H9 (cell line): ENCODE data around the gene ARHGEF6. TPM values are rescaled to one million over a fixed set of nuclear protein-coding genes. Genes with fewer than 3 reads are reported as not detected.

ENCODE experiments used
- DNase-seq: peaks from one replicate; pipeline ENCODE4 v3.0.0-alpha.2; 2017
- H2AFZ ChIP-seq: one replicate; pipeline ENCODE4 v1.6.1; 2013; ENCODE audit warnings: mild to moderate bottlenecking, low read length, control low read depth, moderate library complexity
- H2AK5ac ChIP-seq: 2 replicates; pipeline ENCODE4 v1.6.1; 2013; ENCODE audit warnings: low read length, control low read depth, mixed read lengths; ENCODE audit not compliant: insufficient read length
- H2BK120ac ChIP-seq: one replicate; pipeline ENCODE4 v1.6.1; 2013; ENCODE audit warnings: low read depth, mild to moderate bottlenecking, low read length, control low read depth, inconsistent platforms; ENCODE audit not compliant: poor library complexity, severe bottlenecking
- H2BK12ac ChIP-seq: 2 replicates; pipeline ENCODE4 v1.6.1; 2013; ENCODE audit warnings: low read length, control low read depth, mixed read lengths, low read depth; ENCODE audit not compliant: insufficient read length
- H2BK15ac ChIP-seq: 2 replicates; pipeline ENCODE4 v1.6.1; 2013; ENCODE audit warnings: low read depth, low read length, control low read depth
- H2BK20ac ChIP-seq: one replicate; pipeline ENCODE4 v1.6.1; 2013; ENCODE audit warnings: low read depth, mild to moderate bottlenecking, low read length, control low read depth, inconsistent platforms; ENCODE audit not compliant: poor library complexity, severe bottlenecking
- H2BK5ac ChIP-seq: 2 replicates; pipeline ENCODE4 v1.6.1; 2013; ENCODE audit warnings: low read length, control low read depth, mixed read lengths; ENCODE audit not compliant: insufficient read length
- H3K14ac ChIP-seq: 2 replicates; pipeline ENCODE4 v1.6.1; 2013; ENCODE audit warnings: low read length, control low read depth; ENCODE audit not compliant: insufficient read depth
- H3K18ac ChIP-seq: 2 replicates; pipeline ENCODE4 v1.6.1; 2013; ENCODE audit warnings: low read depth, mild to moderate bottlenecking, mixed read lengths, low read length, control low read depth; ENCODE audit not compliant: insufficient read length
- H3K23ac ChIP-seq: 2 replicates; pipeline ENCODE4 v1.6.1; 2013; ENCODE audit warnings: low read length, control low read depth, mixed read lengths, low read depth; ENCODE audit not compliant: insufficient read length
- H3K23me2 ChIP-seq: 2 replicates; pipeline ENCODE4 v1.6.1; 2013; ENCODE audit warnings: low read depth, mild to moderate bottlenecking, mixed read lengths, low read length, control low read depth; ENCODE audit not compliant: insufficient read length, poor library complexity, severe bottlenecking
- H3K27ac ChIP-seq: 2 replicates; pipeline ENCODE4 v1.5.1; 2013; ENCODE audit warnings: low read length, control low read depth, mixed read lengths, low read depth; ENCODE audit not compliant: insufficient read length
- H3K27me3 ChIP-seq: 2 replicates; pipeline ENCODE4 v1.6.1; 2013; ENCODE audit warnings: low read length, control low read depth, inconsistent platforms; ENCODE audit not compliant: insufficient read depth
- H3K4ac ChIP-seq: 2 replicates; pipeline ENCODE4 v1.6.1; 2013; ENCODE audit warnings: low read depth, mild to moderate bottlenecking, control low read depth, inconsistent platforms, low read length, moderate library complexity
- H3K4me1 ChIP-seq: 2 replicates; pipeline ENCODE4 v1.6.1; 2013; ENCODE audit warnings: low read length, control low read depth, inconsistent platforms; ENCODE audit not compliant: insufficient read depth
- H3K4me2 ChIP-seq: 2 replicates; pipeline ENCODE4 v1.6.1; 2013; ENCODE audit warnings: low read length, control low read depth, mixed read lengths; ENCODE audit not compliant: insufficient read length, insufficient read depth
- H3K56ac ChIP-seq: 2 replicates; pipeline ENCODE4 v1.6.1; 2013; ENCODE audit warnings: low read depth, mild to moderate bottlenecking, mixed read lengths, low read length, control low read depth; ENCODE audit not compliant: insufficient read length
- H3K79me1 ChIP-seq: 2 replicates; pipeline ENCODE4 v1.6.1; 2013; ENCODE audit warnings: low read depth, mild to moderate bottlenecking, moderate library complexity, low read length, control low read depth, inconsistent platforms; ENCODE audit not compliant: insufficient read depth, poor library complexity, severe bottlenecking
- H3K79me2 ChIP-seq: 2 replicates; pipeline ENCODE4 v1.6.1; 2013; ENCODE audit warnings: low read length, control low read depth, inconsistent platforms; ENCODE audit not compliant: insufficient read depth
- H3K9ac ChIP-seq: 2 replicates; pipeline ENCODE4 v1.6.1; 2013; ENCODE audit warnings: low read length, control low read depth, mixed read lengths; ENCODE audit not compliant: insufficient read length; ENCODE audit errors: extremely low read depth
- H3K9me3 ChIP-seq: one replicate; pipeline ENCODE4 v1.6.1; 2013; ENCODE audit warnings: low read depth, low read length, inconsistent platforms; ENCODE audit not compliant: control insufficient read depth
- H3T11ph ChIP-seq: one replicate; pipeline ENCODE4 v1.6.1; 2013; ENCODE audit warnings: mild to moderate bottlenecking, low read length, control low read depth, inconsistent platforms
- H4K20me1 ChIP-seq: one replicate; pipeline ENCODE4 v1.6.1; 2013; ENCODE audit not compliant: control insufficient read depth, insufficient read length, insufficient read depth
- H4K5ac ChIP-seq: 2 replicates; pipeline ENCODE4 v1.6.1; 2013; ENCODE audit warnings: low read depth, mild to moderate bottlenecking, mixed read lengths, low read length, control low read depth; ENCODE audit not compliant: insufficient read length
- H4K8ac ChIP-seq: replicated peaks from 2 replicates; pipeline ENCODE4 v1.6.1; 2013; ENCODE audit warnings: low read length, control low read depth, mixed read lengths, low read depth; ENCODE audit not compliant: insufficient read length
- H4K91ac ChIP-seq: 2 replicates; pipeline ENCODE4 v1.6.1; 2013; ENCODE audit warnings: low read depth, mild to moderate bottlenecking, moderate library complexity, mixed read lengths, low read length, control low read depth; ENCODE audit not compliant: insufficient read length
- H3K27ac Mint-ChIP-seq, 3 experiments: 2 replicates in 2 of 3; 3 replicates in 1 of 3; pipeline ENCODE4 v1.8.0; 2020 to 2021; ENCODE audit warnings: mixed read lengths in 3 of 3, mild to moderate bottlenecking in 1 of 3, moderate library complexity in 1 of 3
- H3K27me3 Mint-ChIP-seq: 2 replicates; pipeline ENCODE4 v1.8.0; 2021; ENCODE audit warnings: low read depth, mild to moderate bottlenecking, moderate library complexity, mixed read lengths
- H3K36me3 Mint-ChIP-seq, 3 experiments: 2 replicates in 2 of 3; 3 replicates in 1 of 3; pipeline ENCODE4 v1.8.0; 2020 to 2021; ENCODE audit warnings: low read depth in 3 of 3, mixed read lengths in 3 of 3; ENCODE audit not compliant: insufficient read depth in 1 of 3
- H3K4me1 Mint-ChIP-seq, 2 experiments: 2 replicates each; pipeline ENCODE4 v1.8.0; 2020; ENCODE audit warnings: mixed read lengths in 2 of 2
- H3K4me3 Mint-ChIP-seq, 2 experiments: 2 replicates in 1 of 2; 3 replicates in 1 of 2; pipeline ENCODE4 v1.8.0; 2020 to 2021; ENCODE audit warnings: mild to moderate bottlenecking in 2 of 2, mixed read lengths in 2 of 2, moderate library complexity in 1 of 2
- H3K9me3 Mint-ChIP-seq, 2 experiments: 2 replicates in 1 of 2; 3 replicates in 1 of 2; pipeline ENCODE4 v1.8.0; 2020; ENCODE audit warnings: mild to moderate bottlenecking in 2 of 2, mixed read lengths in 2 of 2, moderate library complexity in 1 of 2
- CTCF ChIP-seq: fragments of 200-600 bp; sonication (generic); conservative IDR thresholded peaks from 3 replicates; pipeline ENCODE4 v1.8.0; 2021; ENCODE audit warnings: antibody characterized with exemption, mild to moderate bottlenecking
- WGBS: extraction: QIAGEN DNeasy Blood & Tissue Kit; methylation state at CpG from one replicate; pipeline ENCODE4 v1.1.7; 2013; ENCODE audit warnings: missing lambda C conversion rate, low lambda C conversion rate, mixed read lengths; ENCODE audit not compliant: insufficient read length; ENCODE audit errors: extremely low coverage; 5-methylcytosine and 5-hydroxymethylcytosine counted together
- total RNA-seq: library from RNA; stranded (reverse); gene quantifications from 2 replicates; pipeline ENCODE4 v1.2.1, GENCODE V29; 2021

The ARHGEF6 gene
- total RNA-seq, 1 experiment from 2014 or later, result 3.6 TPM

- no peak overlapping the region for H2BK15ac ChIP-seq
- H2BK12ac ChIP-seq, result no peak overlapping the region
- H3K79me1 ChIP-seq, result no peaks in the 10 kb centered on the region
- Mint-ChIP-seq H3K9me3 (peaks cover 26 to 57% of the 10 kb centered on the region in 2 experiments), H3K27ac (no peak overlapping the region; a peak in 1 of 7 replicates), H3K36me3 (no peaks in the 10 kb centered on the region), H3K4me3 (no peak overlapping the region), H3K4me1 (peaks cover 8 to 10% of the 10 kb centered on the region in 2 experiments), H3K27me3 (no peaks in the 10 kb centered on the region; the same call in 1 of the 2 replicates)
- no peak for DNase-seq
- no peak overlapping the region for H3K9ac ChIP-seq
- H3K14ac ChIP-seq, result no peak overlapping the region
- no peak overlapping the region for H3K56ac ChIP-seq
- H3K79me2 ChIP-seq, result no peaks in the 10 kb centered on the region
- no peaks in the 10 kb centered on the region for H3K23me2 ChIP-seq
- no peaks in the 10 kb centered on the region for H3K4me1 ChIP-seq
- no peak overlapping the region for H3K23ac ChIP-seq
- peaks cover 14% of the 10 kb centered on the region for H3K9me3 ChIP-seq
- H3K18ac ChIP-seq, result no peak overlapping the region
- no peak for TF ChIP-seq CTCF
- H3K27ac ChIP-seq, result no peak overlapping the region
- no peak overlapping the region for H4K91ac ChIP-seq
- no peak overlapping the region for H2AK5ac ChIP-seq
- H3K4ac ChIP-seq, result no peak overlapping the region
- no peak overlapping the region for H2BK120ac ChIP-seq
- H4K8ac ChIP-seq, result no peak overlapping the region
- H3K4me2 ChIP-seq, result no peak overlapping the region
- no peak overlapping the region for H4K5ac ChIP-seq
- H2BK5ac ChIP-seq, result no peak overlapping the region
- WGBS, result no CpG with 5 or more reads among the region's 6 CpGs
- H2AFZ ChIP-seq, result no peak overlapping the region
- no peak overlapping the region for H3T11ph ChIP-seq
- no peaks in the 10 kb centered on the region for H3K27me3 ChIP-seq
- no peaks in the 10 kb centered on the region for H4K20me1 ChIP-seq
- H2BK20ac ChIP-seq, result no peak overlapping the region
Measured at GRCh38 chrX:136714626-136715599, 65.8 kb downstream of the ARHGEF6 start.
